Keratinocyte (primary cell): ENCODE measurements around the gene SND1. TPM values are rescaled to one million over a fixed set of nuclear protein-coding genes. Genes with fewer than 3 reads are reported as not detected.

Experiments
- DNase-seq: peaks from one replicate; pipeline ENCODE4 v3.0.0-alpha.2; 2011; ENCODE audit warnings: low read depth, missing footprints, low spot score
- FAIRE-seq: peaks from 2 replicates; lab custom pipeline; 2011; peaks lifted over from hg19 to GRCh38; lab: Jason Lieb, UNC
- H2AFZ ChIP-seq: 2 replicates; pipeline ENCODE4 v1.6.0; 2012; ENCODE audit warnings: low read length, control low read depth, inconsistent platforms; ENCODE audit not compliant: control insufficient read depth
- H3K27ac ChIP-seq: 2 replicates; pipeline ENCODE4 v1.5.1; 2011; ENCODE audit warnings: low read length; ENCODE audit not compliant: control insufficient read depth, insufficient read depth
- H3K27me3 ChIP-seq: 3 replicates; pipeline ENCODE4 v1.6.0; 2011; ENCODE audit warnings: low read length; ENCODE audit not compliant: control insufficient read depth, insufficient read depth; ENCODE audit errors: extremely low read depth
- H3K36me3 ChIP-seq, 2 experiments: 2 replicates in 1 of 2; 3 replicates in 1 of 2; pipeline ENCODE4 v1.5.1; 2011; ENCODE audit warnings: low read length in 2 of 2, mild to moderate bottlenecking in 1 of 2; ENCODE audit not compliant: control insufficient read depth in 2 of 2, insufficient read depth in 2 of 2; ENCODE audit errors: extremely low read depth in 1 of 2
- H3K4me1 ChIP-seq: 3 replicates; pipeline ENCODE4 v1.5.1; 2011; ENCODE audit warnings: low read length; ENCODE audit not compliant: control insufficient read depth, insufficient read depth; ENCODE audit errors: extremely low read depth
- H3K4me2 ChIP-seq: 3 replicates; pipeline ENCODE4 v1.6.0; 2011; ENCODE audit warnings: low read depth, low read length; ENCODE audit not compliant: control insufficient read depth, insufficient read depth; ENCODE audit errors: extremely low read depth
- H3K4me3 ChIP-seq, 3 experiments: fragments of 200-600 bp in 1 of 3; sonication (generic) in 1 of 3; 2 replicates in 2 of 3; 3 replicates in 1 of 3; pipeline ENCODE4 v1.5.1; 2011 to 2016; ENCODE audit warnings: low read length in 3 of 3, mild to moderate bottlenecking in 3 of 3, control low read depth in 2 of 3, inconsistent platforms in 1 of 3, low read depth in 1 of 3, mixed read lengths in 1 of 3, mixed run types in 1 of 3, moderate library complexity in 1 of 3; ENCODE audit not compliant: control insufficient read depth in 2 of 3, insufficient read depth in 2 of 3; ENCODE audit errors: extremely low read depth in 1 of 3
- H3K79me2 ChIP-seq: 2 replicates; pipeline ENCODE4 v1.6.0; 2012; ENCODE audit warnings: low read length; ENCODE audit not compliant: control insufficient read depth, insufficient read depth
- H3K9ac ChIP-seq: 3 replicates; pipeline ENCODE4 v1.6.0; 2011; ENCODE audit warnings: low read length; ENCODE audit not compliant: control insufficient read depth, insufficient read depth; ENCODE audit errors: extremely low read depth
- H3K9me1 ChIP-seq: 3 replicates; pipeline ENCODE4 v1.6.0; 2011; ENCODE audit warnings: low read length; ENCODE audit not compliant: control insufficient read depth, insufficient read depth; ENCODE audit errors: extremely low read depth
- H3K9me3 ChIP-seq: 2 replicates; pipeline ENCODE4 v1.5.1; 2012; ENCODE audit warnings: low read depth, low read length; ENCODE audit not compliant: control insufficient read depth
- H4K20me1 ChIP-seq: 3 replicates; pipeline ENCODE4 v1.6.0; 2011; ENCODE audit warnings: low read length; ENCODE audit not compliant: control insufficient read depth, insufficient read depth; ENCODE audit errors: extremely low read depth
- CTCF ChIP-seq, 3 experiments: IDR thresholded peaks in 1 of 3; conservative IDR thresholded peaks in 1 of 3; optimal IDR thresholded peaks in 1 of 3; 2 replicates in 2 of 3; 3 replicates in 1 of 3; pipeline versions ENCODE3 to v1.5.1; 2011; ENCODE audit warnings: low read length in 3 of 3, mild to moderate bottlenecking in 3 of 3, moderate library complexity in 2 of 3, control low read depth in 1 of 3, inconsistent platforms in 1 of 3; ENCODE audit not compliant: insufficient read depth in 2 of 3; ENCODE audit errors: extremely low read depth in 1 of 3
- EZH2 ChIP-seq: IDR thresholded peaks from one replicate; pipeline ENCODE4 v1.6.1; 2012; ENCODE audit warnings: inconsistent platforms, mild to moderate bottlenecking, low read length, moderate library complexity
- dilution Hi-C: fragments of 300-500 bp; cut with MboI; formaldehyde crosslinking; loops from one replicate; pipeline ENCODE4 v1.7.0; 2020; ENCODE audit warnings: low sequenced_read_pairs; ENCODE audit not compliant: extremely low pct_ligation_motif_present
- polyA plus RNA-seq, 5 experiments: library from polyadenylated mRNA; depleted of rRNA in 3 of 5; stranded (reverse) in 3 of 5; stranded (forward) in 1 of 5; unstranded in 1 of 5; fragments of >200 nt; gene quantifications; 1 replicate in 1 of 5; 2 replicates in 3 of 5; 3 replicates in 1 of 5; pipeline versions ENCODE4 v1.2.1 to v1.2.3, GENCODE V29; 2011 to 2012; ENCODE audit warnings: missing spikeins in 2 of 5, low read depth in 1 of 5, low replicate concordance in 1 of 5

Gene SND1
- polyA plus RNA-seq, 1 donor (not counting 4 experiments of a cell fraction or from before 2014, with no cell fraction given), result 140 TPM

GRCh38 chr7:128054511-128054910 is 402.5 kb downstream of the SND1 start:
- no peak for TF ChIP-seq EZH2
- no peak for TF ChIP-seq CTCF (optimal IDR thresholded peaks at IDR 0.05 in 1 of 3, IDR thresholded peaks at IDR 0.05 in 1 of 3, conservative IDR thresholded peaks at IDR 0.05 in 1 of 3; ENCODE audit: extremely low read depth in 1 of 3, insufficient read depth in 2 of 3, low read length in 3 of 3)
- Histone ChIP-seq H3K9ac (no peak overlapping the region), H2AFZ (no peak overlapping the region), H3K27ac (no peak overlapping the region), H3K4me2 (no peak overlapping the region), H3K4me1 (peaks cover 7% of the 10 kb centered on the region), H3K27me3 (no peaks in the 10 kb centered on the region), H3K4me3 (no peak overlapping the region), H3K9me1 (peaks cover 7% of the 10 kb centered on the region), H4K20me1 (no peaks in the 10 kb centered on the region), H3K9me3 (no peaks in the 10 kb centered on the region), H3K79me2 (no peaks in the 10 kb centered on the region), H3K36me3 (peaks cover 8 to 13% of the 10 kb centered on the region in 2 experiments)
- FAIRE-seq (no peak), DNase-seq (no peak)
- dilution Hi-C loops, result no loop called here

DNA sequence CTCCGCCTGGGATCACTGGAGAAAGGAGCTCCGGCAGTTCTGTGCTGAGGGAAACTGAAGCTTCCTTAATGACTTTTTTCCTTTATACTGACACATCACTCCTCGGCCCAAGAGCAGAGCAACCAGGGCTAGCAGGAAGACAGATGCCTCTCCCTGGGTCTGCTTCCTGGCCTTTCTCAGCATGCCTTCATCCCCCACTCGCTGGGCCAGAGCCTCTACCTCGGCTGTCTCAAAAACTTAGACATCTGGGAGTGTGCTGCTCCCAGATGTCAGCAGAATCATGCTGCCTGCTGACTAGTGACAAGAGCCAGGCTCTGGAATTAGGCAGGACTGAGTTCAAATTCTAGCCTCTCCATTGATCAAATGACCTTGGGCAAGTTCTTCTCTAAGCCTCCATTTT is 403.6 kb downstream of the SND1 start:
- H2AFZ ChIP-seq, result no peak overlapping the region
- no peak overlapping the region for H3K4me3 ChIP-seq
- dilution Hi-C loops, result no loop called here
- peaks cover 6% of the 10 kb centered on the region for H3K9me1 ChIP-seq
- peaks cover 12 to 13% of the 10 kb centered on the region in 2 experiments for H3K36me3 ChIP-seq
- peaks cover 7% of the 10 kb centered on the region for H3K4me1 ChIP-seq
- H3K27me3 ChIP-seq, result no peaks in the 10 kb centered on the region
- DNase-seq, result no peak
- no peaks in the 10 kb centered on the region for H4K20me1 ChIP-seq
- H3K27ac ChIP-seq, result no peak overlapping the region
- no peak for FAIRE-seq
- H3K9me3 ChIP-seq, result no peaks in the 10 kb centered on the region
- no peak overlapping the region for H3K4me2 ChIP-seq
- H3K9ac ChIP-seq, result no peak overlapping the region
- TF ChIP-seq CTCF (optimal IDR thresholded peaks at IDR 0.05 in 1 of 3, IDR thresholded peaks at IDR 0.05 in 1 of 3, conservative IDR thresholded peaks at IDR 0.05 in 1 of 3; ENCODE audit: extremely low read depth in 1 of 3, insufficient read depth in 2 of 3, low read length in 3 of 3) (no peak), EZH2 (no peak)
- no peaks in the 10 kb centered on the region for H3K79me2 ChIP-seq
